Measurements from ENCODE around the gene TNKS1BP1.

The TNKS1BP1 gene

GRCh38 chr11:57309106-57310059 is 15.4 kb downstream of the TNKS1BP1 start:
- TF ChIP-seq CTCF (conservative IDR thresholded peaks at IDR 0.05; ENCODE audit: control insufficient read depth, insufficient read depth, low read depth, low read length) = no peak
- no peak for DNase-seq (ENCODE audit: low read depth)
- no peak overlapping the region for H3K4me3 ChIP-seq (ENCODE audit: control insufficient read depth, low read depth, low read length)

- TF ChIP-seq CTCF (conservative IDR thresholded peaks at IDR 0.05; ENCODE audit: control insufficient read depth, insufficient read depth, low read depth, low read length) = no peak
- H3K4me3 ChIP-seq (ENCODE audit: control insufficient read depth, low read depth, low read length) = no peak overlapping the region
- no peak for DNase-seq (ENCODE audit: low read depth)
Measured at GRCh38 chr11:57308426-57309060, 16.2 kb downstream of the TNKS1BP1 start.

- DNase-seq (ENCODE audit: low read depth) = no peak
- no peak overlapping the region for H3K4me3 ChIP-seq (ENCODE audit: control insufficient read depth, low read depth, low read length)
- TF ChIP-seq CTCF (conservative IDR thresholded peaks at IDR 0.05; ENCODE audit: control insufficient read depth, insufficient read depth, low read depth, low read length) = no peak
Measured at GRCh38 chr11:57307666-57308270, 17.0 kb downstream of the TNKS1BP1 start.

- H3K4me3 ChIP-seq (ENCODE audit: control insufficient read depth, low read depth, low read length) = no peak overlapping the region
- peak; percentile 45 for DNase-seq (ENCODE audit: low read depth)
- TF ChIP-seq CTCF (conservative IDR thresholded peaks at IDR 0.05; ENCODE audit: control insufficient read depth, insufficient read depth, low read depth, low read length) = no peak
Measured at GRCh38 chr11:57306940-57307565, 17.7 kb downstream of the TNKS1BP1 start.

GRCh38 chr11:57306161-57306876 is 18.4 kb downstream of the TNKS1BP1 start:
- peak; percentile 68 for DNase-seq (ENCODE audit: low read depth)
- no peak overlapping the region for H3K4me3 ChIP-seq (ENCODE audit: control insufficient read depth, low read depth, low read length)
- no peak for TF ChIP-seq CTCF (conservative IDR thresholded peaks at IDR 0.05; ENCODE audit: control insufficient read depth, insufficient read depth, low read depth, low read length)

- no peak for TF ChIP-seq CTCF (conservative IDR thresholded peaks at IDR 0.05; ENCODE audit: control insufficient read depth, insufficient read depth, low read depth, low read length)
- no peak overlapping the region for H3K4me3 ChIP-seq (ENCODE audit: control insufficient read depth, low read depth, low read length)
- no peak for DNase-seq (ENCODE audit: low read depth)
Measured at GRCh38 chr11:57305523-57305922, 19.2 kb downstream of the TNKS1BP1 start.

Data from fibroblast of mammary gland (primary cell).